ENCODE measurements around the gene IQUB. TPM values are rescaled to one million over a fixed set of nuclear protein-coding genes. Genes with fewer than 3 reads are reported as not detected.

Gene IQUB
- total RNA-seq = 10 to 100 TPM in 1 of 4 donors, 1 to 10 TPM in 2, under 1 TPM in 1; 0.94 to 18.5 (median 7.2) TPM

GRCh38 chr7:123534383-123535260 lies at the start of gene IQUB:
TSS of gene IQUB (minus strand) at chr7:123534595. CDS start at chr7:123512340, 22,255 bp downstream.
- Histone ChIP-seq H3K27me3 (no peaks in the 10 kb centered on the region), H3K9me3 (no peaks in the 10 kb centered on the region), H3K4me1 (peaks cover 0 to 27% (median 0%) of the 10 kb centered on the region in 3 donors), H3K27ac (peak within 1 kb of the TSS; percentile 88 to 94 (median 91)), H3K36me3 (peaks cover 0 to 10% of the 10 kb centered on the region in 2 donors), H3K4me3 (peak within 1 kb of the TSS; percentile 52 to 66)
- peak; percentile 93 for ATAC-seq
- WGBS, 2 donors (ENCODE audit: low coverage in 1 of 2) = 0 to 1% methylated on average over 19 to 41 of the region's 54 CpGs
- TF ChIP-seq CTCF (IDR thresholded peaks at IDR 0.05) = no peak
- TF ChIP-seq POLR2AphosphoS5 (IDR thresholded peaks at IDR 0.05) = peak; percentile 10
- TF ChIP-seq POLR2A (IDR thresholded peaks at IDR 0.05) = peak in 1 of 2 donors; percentile 48
- TF ChIP-seq EP300 (IDR thresholded peaks at IDR 0.05) = no peak

- peaks cover 0 to 3% (median 0%) of the 10 kb centered on the region in 3 donors for H3K4me1 ChIP-seq
- TF ChIP-seq POLR2AphosphoS5 (IDR thresholded peaks at IDR 0.05) = no peak
- TF ChIP-seq CTCF (IDR thresholded peaks at IDR 0.05) = no peak
- no peak for TF ChIP-seq EP300 (IDR thresholded peaks at IDR 0.05)
- TF ChIP-seq POLR2A (IDR thresholded peaks at IDR 0.05) = no peak
- WGBS, 2 donors (ENCODE audit: low coverage in 1 of 2) = 87 to 94% methylated on average over 3 to 4 of the region's 4 CpGs
- no peaks in the 10 kb centered on the region for H3K36me3 ChIP-seq
- H3K27me3 ChIP-seq = peaks cover 10% of the 10 kb centered on the region
- no peak overlapping the region for H3K27ac ChIP-seq
- H3K4me3 ChIP-seq = no peak overlapping the region
- H3K9me3 ChIP-seq = no peaks in the 10 kb centered on the region
- ATAC-seq = no peak
Measured at GRCh38 chr7:123583821-123584220, 49.4 kb upstream of the IQUB start.

- 17 to 29% methylated on average over 2 of the region's 2 CpGs for WGBS, 2 donors (ENCODE audit: low coverage in 1 of 2)
- Histone ChIP-seq H3K4me1 (peaks cover 0 to 3% (median 0%) of the 10 kb centered on the region in 3 donors), H3K9me3 (no peaks in the 10 kb centered on the region), H3K4me3 (no peak overlapping the region), H3K27me3 (peaks cover 10% of the 10 kb centered on the region), H3K36me3 (no peaks in the 10 kb centered on the region), H3K27ac (no peak overlapping the region)
- no peak for TF ChIP-seq EP300 (IDR thresholded peaks at IDR 0.05)
- no peak for TF ChIP-seq CTCF (IDR thresholded peaks at IDR 0.05)
- no peak for TF ChIP-seq POLR2A (IDR thresholded peaks at IDR 0.05)
- TF ChIP-seq POLR2AphosphoS5 (IDR thresholded peaks at IDR 0.05) = no peak
- ATAC-seq = no peak
Measured at GRCh38 chr7:123581162-123581459, 46.7 kb upstream of the IQUB start.

GRCh38 chr7:123580406-123581161 lies 46.2 kb upstream of the IQUB start:
- ATAC-seq = no peak
- no peak overlapping the region for H3K27ac ChIP-seq
- peaks cover 0 to 3% (median 0%) of the 10 kb centered on the region in 3 donors for H3K4me1 ChIP-seq
- H3K36me3 ChIP-seq = no peaks in the 10 kb centered on the region
- no peak overlapping the region for H3K4me3 ChIP-seq
- 28 to 44% methylated on average over 7 to 8 of the region's 8 CpGs for WGBS, 2 donors (ENCODE audit: low coverage in 1 of 2)
- TF ChIP-seq POLR2A (IDR thresholded peaks at IDR 0.05) (no peak), POLR2AphosphoS5 (IDR thresholded peaks at IDR 0.05) (no peak), CTCF (IDR thresholded peaks at IDR 0.05) (peak; percentile 17 to 58 (median 34)), EP300 (IDR thresholded peaks at IDR 0.05) (no peak)
- H3K9me3 ChIP-seq = no peaks in the 10 kb centered on the region
- peaks cover 10% of the 10 kb centered on the region for H3K27me3 ChIP-seq
